Endothelial cell of umbilical vein (primary cell): ENCODE measurements around the gene PUS1.

Source experiments
- CTCF ChIP-seq, 2 donors: IDR thresholded peaks; 1 replicate in 1 of 2; 2 replicates in 1 of 2; pipeline ENCODE4 v1.5.1; 2011; ENCODE audit warnings: low read length in 2 of 2, mild to moderate bottlenecking in 2 of 2, moderate library complexity in 2 of 2, control low read depth in 1 of 2, inconsistent platforms in 1 of 2, low read depth in 1 of 2; ENCODE audit not compliant: insufficient read depth in 1 of 2; ENCODE audit errors: extremely low read depth in 1 of 2
- MAX ChIP-seq: IDR thresholded peaks from 2 replicates; pipeline ENCODE4 v1.6.1; 2011; ENCODE audit not compliant: insufficient read depth, insufficient read length
- POLR2AphosphoS5 ChIP-seq: IDR thresholded peaks from 2 replicates; pipeline ENCODE4 v1.6.1; 2012; ENCODE audit warnings: low read depth, mild to moderate bottlenecking, control low read depth, low read length, moderate library complexity; ENCODE audit not compliant: insufficient read depth

GRCh38 chr12:131903270-131904255, 25.5 kb upstream of the PUS1 start:
- TF ChIP-seq CTCF (IDR thresholded peaks at IDR 0.05; ENCODE audit: extremely low read depth in 1 of 2, insufficient read depth in 1 of 2, low read depth in 1 of 2, low read length in 2 of 2): no peak
- TF ChIP-seq MAX: no peak
- TF ChIP-seq POLR2AphosphoS5: no peak
